Glomerular visceral epithelial cell (primary cell): ENCODE measurements around the gene PSAT1.
A peak's percentile ranks its signal among the peaks of the same experiment; 100 is the strongest.

Experiments
- DNase-seq: peaks from one replicate; pipeline ENCODE4 v3.0.0-alpha.2; 2016; ENCODE audit errors: extremely low spot score

PSAT1 gene

DNA sequence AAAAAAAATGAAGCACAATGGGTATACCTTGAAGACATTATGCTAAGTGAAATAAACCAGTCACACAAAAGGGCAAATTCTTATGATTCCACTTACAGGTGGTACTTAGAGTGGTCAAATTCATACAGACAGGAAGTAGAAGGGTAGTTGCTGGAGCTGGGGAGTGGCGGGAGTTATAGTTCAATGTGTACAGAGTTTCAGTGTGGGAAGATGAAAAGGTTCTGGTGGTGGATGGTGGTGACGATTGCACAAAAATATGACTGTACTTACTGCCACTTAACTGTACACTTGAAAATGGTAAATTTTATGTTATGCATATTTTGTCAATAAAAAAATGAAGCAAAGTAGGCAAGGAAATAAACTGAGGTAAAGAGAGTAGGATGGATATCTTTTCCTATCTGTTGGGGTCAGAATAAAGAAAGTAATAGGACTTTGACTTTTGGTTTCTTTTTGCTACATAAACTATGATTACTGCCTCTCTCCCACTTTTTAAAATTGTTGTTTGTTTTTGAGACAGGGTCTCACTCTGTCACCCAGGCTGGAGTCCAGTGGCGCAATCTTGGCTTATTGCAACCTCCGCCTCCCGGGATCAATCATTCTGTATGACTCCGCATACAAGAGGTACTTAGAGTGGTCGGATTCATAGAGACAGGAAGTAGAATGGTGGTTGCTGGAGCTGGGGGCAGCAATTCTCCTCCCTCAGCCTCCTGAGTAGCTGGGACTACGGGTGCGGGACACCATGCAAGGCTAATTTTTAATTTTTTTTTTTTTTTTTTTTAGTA lies 4.0 kb upstream of the PSAT1 start:
- DNase-seq, result no peak

GRCh38 chr9:78294290-78295176 lies 2.4 kb upstream of the PSAT1 start:
- DNase-seq, result no peak

GRCh38 chr9:78295177-78295575 lies 1.7 kb upstream of the PSAT1 start:
- no peak for DNase-seq

DNA sequence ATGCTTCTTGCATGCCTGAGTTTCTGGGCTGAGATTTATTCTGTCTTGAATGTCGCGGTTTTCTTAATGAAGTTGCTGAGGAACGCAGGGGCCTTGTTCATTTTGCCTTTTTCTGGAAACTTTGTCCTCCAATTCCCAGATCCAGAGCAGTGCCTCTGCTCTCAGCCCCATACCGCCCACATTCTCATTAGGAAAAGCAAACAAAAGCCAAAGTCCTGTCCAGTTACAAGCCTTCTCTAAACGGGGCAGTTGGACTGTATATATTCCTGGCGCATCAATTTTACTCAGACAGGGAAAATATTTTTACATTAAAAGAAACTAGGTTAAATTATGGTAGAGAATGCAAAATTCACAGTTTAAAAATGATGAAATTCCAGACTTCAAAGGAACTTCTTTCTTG lies 1.2 kb upstream of the PSAT1 start:
- no peak for DNase-seq

DNA sequence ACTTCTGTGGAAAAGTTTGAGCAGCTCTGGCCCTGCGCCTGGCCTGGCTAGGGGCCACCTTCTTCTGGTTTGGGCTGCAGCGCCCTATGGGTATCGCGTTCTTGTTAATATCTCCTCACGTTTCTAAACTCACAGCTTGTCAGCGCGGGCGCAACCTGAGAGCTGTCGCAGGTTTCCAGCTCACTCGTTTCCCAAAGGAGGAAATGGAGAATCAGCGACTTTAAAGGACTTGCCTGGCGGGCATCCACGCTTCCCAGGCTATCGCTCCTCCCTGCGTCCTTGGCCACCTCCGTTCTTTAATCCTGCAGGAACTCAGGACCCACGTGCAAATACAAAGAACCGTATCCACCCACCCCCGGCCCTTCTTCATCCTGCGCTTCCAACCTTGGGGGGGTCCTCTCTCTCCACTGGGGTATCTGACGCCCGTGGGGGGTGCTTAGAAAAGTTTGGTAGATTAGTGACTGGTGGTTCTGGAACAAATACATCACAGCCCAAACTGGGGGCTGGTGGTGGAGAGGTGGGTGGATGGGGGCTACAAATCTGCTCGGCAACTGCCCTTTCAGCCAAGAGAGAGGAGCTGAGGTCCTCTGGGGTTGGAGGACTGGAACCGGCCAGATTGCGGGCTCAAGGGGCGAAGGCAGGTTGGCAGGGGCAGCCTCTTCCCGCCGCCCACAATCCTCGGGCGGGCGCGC lies 578 bp upstream of the PSAT1 start:
- peak; percentile 43 for DNase-seq

GRCh38 chr9:78297672-78297961 lies 692 bp downstream of the PSAT1 start:
- no peak for DNase-seq

DNA sequence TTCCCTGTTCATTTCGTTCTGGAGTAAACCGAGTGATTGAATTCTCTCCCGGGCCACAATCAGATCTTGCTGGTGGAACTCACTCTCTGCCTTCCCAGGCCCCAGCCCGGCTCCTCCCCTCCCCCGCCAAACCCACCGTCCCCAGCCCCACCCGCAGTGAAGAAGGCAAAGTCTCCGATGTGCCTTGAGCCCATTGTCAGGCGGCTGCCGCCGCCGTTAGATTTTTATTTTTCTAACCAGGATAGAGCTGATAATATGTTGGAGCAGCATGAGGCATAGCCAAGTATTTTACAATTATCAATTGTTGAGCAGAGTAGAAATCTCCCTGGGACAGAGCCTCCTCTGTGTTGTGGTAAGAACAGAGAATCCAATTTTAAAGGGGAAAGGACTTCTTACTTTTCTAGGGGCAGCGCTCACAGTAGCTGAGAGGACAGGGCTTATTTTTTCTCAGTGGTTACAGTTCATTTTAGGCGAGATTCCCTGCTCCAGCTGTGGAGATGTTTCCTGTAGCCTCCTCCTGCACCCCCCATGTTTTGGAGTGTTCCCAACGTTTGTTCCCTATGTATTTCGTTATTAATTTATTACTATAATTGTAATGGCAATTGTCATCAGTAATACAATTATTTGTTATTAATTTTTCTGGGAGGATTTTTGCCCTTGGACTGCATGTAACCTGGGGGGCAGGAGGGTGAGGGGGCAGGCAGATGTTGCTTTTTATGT lies 1.3 kb downstream of the PSAT1 start:
- DNase-seq, result peak; percentile 16

DNA sequence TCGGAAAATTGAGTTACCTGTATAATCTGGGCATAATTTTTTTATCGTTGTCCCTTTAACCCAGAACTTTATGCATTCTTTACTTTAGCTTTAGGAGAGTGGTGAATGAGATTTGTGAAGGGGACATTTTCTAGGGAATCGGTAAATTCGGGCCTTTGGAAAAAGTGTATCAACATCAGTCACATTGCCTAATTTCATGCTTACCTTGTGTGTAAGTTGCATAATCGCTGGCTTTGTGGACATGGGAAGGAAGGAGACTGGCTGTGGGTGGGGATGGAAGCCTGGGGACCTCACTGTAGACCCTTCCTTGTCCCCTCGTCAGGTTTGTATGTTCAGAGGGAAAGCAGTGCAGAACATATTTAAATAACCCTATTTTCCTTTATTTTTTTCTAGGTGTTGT lies 3.3 kb downstream of the PSAT1 start:
- DNase-seq, result no peak

GRCh38 chr9:78301466-78301865 lies 4.5 kb downstream of the PSAT1 start:
- peak; percentile 32 for DNase-seq

GRCh38 chr9:78303377-78304062 lies 6.6 kb downstream of the PSAT1 start:
- DNase-seq, result no peak

- DNase-seq, result no peak
Observed at GRCh38 chr9:78304357-78304756, 7.4 kb downstream of the PSAT1 start.

- no peak for DNase-seq
Observed at GRCh38 chr9:78306222-78307076, 9.5 kb downstream of the PSAT1 start.

DNA sequence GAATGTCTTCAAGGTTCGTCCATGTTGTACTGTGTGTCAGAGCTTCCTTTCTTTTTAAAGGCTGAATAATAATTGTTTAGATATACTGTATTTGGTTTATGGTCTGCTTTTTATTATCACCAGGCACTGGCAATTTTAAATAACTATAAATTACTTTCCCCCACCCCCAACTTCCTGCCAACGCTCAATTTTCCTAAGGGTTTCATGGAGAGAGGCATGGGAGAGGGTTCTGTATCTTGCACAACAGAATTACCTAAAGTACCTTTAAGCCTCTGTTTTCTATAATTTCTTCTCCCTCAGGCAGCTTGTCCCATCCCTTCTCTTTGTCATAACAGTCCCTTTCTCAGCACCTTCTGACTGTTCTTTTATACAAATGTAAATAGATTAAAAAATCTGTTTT lies 10.4 kb downstream of the PSAT1 start:
- DNase-seq, result no peak

- no peak for DNase-seq
Observed at GRCh38 chr9:78309066-78309465, 12.1 kb downstream of the PSAT1 start.

DNA sequence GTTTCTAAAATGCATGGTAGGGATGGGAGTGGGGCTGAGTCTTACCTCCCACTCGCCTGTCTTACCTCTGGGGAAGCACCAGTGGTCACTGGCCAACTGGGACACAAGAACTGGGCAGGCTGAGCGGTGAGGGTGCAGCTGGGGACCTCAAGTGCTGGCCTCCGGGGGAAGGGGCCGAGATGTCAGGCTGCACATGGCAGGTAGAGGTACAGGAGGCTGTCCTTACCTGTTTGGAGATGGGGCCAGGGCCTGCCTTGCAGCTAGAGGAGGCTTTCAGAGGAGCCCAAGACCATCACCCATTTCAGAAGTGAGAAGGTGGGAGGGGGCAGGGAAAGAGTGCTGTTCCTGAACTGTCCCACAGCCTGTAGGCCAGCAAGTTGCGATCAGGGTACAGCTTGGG lies 14.2 kb downstream of the PSAT1 start:
- no peak for DNase-seq

- no peak for DNase-seq
Observed at GRCh38 chr9:78311886-78312524, 15.1 kb downstream of the PSAT1 start.

DNA sequence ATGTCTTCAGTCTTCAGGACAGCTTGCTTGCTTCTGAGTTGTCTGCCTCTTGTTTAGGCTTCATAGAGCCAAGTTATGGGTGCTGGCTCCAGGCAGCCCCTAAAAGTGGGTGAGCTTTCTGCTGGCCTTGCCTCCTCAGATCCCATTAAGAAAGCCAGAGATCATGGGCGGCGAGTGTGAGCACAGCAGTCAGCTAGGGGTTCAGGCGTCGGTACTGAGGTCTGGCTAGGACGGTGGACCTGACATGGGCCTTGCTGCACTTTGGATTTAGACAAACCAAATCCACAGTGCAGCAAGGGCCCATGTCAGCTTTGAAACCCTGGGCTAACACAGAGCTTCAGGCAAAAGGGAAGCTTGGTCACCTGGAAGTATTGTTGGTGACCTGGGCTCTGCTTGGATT lies 17.6 kb downstream of the PSAT1 start:
- no peak for DNase-seq

DNA sequence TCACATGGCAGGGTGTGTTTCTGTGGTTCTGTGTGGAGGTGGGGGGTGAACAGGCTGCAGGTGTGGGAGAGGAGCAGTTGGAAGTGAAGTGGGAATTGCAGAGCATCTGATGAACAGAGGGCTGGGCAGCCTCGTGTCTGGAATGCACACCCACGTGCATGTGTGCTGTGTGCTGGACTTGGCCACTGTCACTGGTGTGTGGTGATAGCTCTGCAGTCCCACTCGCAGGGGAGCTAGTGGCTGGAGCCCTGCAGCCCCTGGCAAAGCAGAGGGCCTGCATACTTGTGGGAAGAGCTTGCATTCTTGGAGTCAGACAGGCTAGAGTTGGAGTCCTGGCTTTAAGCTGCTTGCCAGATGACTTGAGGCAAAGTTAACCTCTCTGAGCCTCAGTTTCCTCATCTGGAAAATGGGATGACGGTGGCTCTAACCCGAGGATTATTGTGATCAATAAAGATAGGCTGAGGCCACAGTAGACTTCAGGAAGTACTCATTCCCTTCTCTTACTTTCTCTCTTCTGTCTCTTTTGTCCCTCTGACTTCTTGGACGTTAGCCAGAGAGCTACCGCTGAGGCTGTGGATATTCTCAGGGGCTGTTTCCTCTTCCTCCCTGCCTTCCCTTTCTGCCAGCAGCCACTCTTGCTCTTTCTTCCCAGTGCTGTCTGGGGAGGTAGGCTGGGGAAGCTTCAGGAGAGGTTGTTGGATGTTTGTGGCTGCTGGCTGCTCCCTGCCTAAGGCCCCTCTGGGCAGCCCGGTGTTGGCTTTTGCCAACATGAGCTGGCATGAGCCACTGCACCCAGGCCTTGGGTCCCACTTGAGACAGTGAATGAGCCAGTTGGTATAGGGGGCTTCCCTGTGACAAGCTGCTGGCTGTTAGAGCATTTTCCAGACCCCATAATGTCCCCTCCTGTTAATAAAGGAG lies 18.3 kb downstream of the PSAT1 start:
- DNase-seq, result peak; percentile 8
